NOMO-1 treated with DMSO at 0.1 percent for 48 hours (cell line): Measurements from ENCODE around the gene EXPH5.
A peak's percentile ranks its signal among the peaks of the same experiment; 100 is the strongest.
"Not testable (repeated sequence)": the region's sequence is repeated elsewhere in the genome, so short reads cannot be mapped to it uniquely, and the experiment has no call there.

ENCODE experiments used
- DNase-seq: peaks from one replicate; lab custom pipeline; 2025; ENCODE audit not compliant: unreplicated experiment; lab: John Stamatoyannopoulos, UW

Gene EXPH5, protein sequence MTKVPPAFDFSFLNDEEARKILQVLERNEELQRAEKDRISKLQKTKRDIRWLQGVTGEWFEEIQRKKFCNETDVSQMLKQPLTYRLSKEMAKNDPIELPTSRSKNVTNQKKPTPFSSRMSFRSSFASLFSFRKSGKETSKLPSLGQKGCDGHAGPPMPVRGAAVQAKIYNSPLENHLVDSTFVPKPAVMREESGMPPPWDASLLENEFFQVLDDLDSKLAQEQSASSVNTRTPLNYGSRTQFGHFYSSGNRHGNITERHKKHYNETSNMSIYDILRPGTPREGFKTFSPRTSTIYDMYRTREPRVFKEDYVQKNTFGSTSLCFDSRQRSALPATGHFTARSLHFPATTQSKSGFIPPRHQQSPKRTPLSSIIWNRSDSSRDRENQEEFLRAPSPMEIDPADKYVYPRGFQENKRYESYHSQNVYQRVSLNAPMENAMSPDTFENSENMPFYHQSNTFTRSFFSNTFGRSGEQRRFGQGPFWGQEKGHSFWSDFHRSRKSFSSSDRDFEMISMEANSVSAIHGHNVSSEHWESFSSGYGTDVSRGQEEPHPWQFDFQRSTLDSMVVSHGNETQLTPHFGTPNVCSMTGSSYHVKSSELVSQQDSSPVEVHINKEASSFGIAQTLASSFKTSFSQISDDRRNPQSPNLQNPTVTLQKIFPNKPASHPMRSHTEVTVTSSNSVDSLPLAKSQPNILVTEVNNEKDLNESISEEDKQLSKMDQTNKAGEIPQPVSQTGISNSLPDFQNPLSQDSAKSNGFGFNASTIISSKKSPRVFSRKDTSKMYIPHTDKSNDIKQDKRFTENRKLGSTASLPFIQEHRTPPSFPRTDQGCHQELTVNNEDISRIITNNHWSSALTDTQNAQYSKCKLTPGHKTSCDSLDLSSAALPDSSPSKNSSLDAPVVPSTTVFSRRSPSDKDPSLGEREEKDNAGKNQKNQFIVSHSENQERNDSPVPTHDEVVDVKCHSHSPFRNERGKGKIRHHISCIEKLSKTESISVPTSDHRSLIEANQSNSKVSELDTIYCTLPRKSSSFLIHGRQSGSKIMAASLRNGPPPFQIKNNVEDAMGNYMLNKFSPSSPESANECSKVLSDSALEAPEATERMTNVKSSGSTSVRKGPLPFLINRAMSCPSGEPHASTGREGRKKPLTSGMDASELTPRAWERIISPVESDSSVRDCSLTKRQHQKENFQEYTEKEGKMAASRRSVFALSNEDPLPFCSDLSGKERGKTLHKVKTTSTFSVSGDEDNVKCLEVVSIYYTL (N-terminal part only)

GRCh38 chr11:108593214-108593922 lies at the start of gene EXPH5:
Gene EXPH5, minus strand, starts transcription at chr11:108593768. Its CDS starts 232 bp downstream, at chr11:108593536.
- peak; percentile 92 for DNase-seq

DNA sequence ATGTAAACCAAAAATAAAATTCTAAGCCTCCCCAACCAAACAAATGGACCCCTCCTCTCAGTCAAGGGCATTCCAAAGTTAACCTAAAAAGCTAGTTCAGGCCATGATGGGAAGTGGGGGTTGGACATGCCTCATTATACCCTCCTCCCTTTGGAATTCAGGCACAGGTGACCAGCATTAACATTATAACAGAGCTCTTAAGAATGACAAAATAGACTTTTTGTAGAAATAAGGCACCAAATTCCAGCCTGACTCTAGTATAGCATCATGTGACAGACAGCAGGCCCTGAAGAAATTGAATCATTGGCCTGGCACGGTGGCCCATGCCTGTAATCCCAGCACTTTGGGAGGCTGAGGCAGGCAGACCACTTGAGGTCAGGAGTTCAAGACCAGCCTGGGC lies 48.2 kb upstream of the EXPH5 start:
- DNase-seq = not testable (repeated sequence)

DNA sequence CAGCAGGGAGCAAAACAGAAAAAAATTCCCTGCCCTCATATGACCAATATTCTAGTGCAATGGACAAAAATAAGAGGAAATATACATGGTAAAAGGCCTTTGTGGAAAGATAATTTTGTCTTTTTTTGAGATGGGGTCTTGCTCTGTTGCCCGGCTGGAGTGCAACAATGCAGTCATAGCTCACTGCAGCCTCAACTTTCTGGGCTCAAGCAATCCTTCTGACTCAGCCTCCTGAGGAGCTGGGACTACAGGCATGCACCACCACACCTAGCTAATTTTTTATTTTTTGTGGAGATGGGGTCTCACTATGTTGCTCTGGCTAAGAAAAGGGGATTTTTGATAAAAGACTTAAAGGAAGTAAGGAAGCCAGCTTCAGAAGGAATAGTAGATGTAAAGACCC lies 45.6 kb upstream of the EXPH5 start:
- DNase-seq = no peak

DNA sequence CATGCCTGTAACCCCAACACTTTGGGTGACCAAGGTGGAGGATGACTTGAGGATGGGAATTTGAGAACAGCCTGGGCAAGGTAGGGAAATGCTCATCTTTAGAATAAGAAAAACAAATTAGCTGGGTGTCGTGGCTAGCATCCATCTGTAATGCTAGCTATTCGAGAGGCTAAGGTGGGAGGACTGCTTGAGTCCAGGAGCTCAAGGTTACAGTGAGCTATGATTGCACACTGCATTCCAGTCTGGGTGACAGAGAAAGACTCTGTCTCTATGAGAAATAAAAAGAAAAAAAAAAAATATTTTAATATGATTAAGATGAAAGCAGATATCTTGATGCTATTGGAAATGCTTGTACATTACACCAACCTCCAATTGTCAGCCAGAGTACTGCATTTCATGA lies 42.7 kb upstream of the EXPH5 start:
- DNase-seq = no peak

- no peak for DNase-seq
These were observed 41.5 kb upstream of the EXPH5 start for GRCh38 chr11:108635106-108635505.

DNA sequence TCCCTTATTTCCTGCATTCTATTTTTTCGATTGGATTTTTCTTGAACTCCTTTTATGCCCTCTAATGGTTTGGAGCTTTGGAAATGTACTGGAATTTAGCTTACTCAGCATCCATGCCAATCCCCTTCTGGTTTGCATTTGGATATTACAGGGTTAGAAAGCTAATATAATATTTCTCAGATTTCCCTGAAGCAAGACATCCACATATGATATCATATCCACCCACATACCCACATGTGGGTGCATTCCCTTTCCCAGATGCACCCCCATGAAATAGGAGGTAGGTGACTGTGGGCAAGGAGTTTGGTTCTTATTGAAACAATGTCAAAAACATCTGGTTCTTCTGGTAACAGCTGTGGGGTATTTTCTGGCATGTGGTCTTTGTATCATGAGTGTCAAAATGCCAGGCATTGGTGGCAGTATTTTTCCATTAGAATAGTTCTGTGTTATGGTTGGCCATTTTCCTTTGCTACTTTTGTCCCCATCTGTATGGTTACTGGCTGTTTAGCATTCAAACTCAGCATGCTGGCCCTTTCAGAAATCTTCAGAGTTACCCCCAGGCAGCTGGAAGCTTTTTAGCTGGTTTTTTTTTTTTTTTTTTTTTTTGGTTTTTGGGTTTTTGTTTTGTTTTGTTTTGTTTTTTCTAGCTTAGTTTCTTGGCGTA lies 38.6 kb upstream of the EXPH5 start:
- DNase-seq = no peak

DNA sequence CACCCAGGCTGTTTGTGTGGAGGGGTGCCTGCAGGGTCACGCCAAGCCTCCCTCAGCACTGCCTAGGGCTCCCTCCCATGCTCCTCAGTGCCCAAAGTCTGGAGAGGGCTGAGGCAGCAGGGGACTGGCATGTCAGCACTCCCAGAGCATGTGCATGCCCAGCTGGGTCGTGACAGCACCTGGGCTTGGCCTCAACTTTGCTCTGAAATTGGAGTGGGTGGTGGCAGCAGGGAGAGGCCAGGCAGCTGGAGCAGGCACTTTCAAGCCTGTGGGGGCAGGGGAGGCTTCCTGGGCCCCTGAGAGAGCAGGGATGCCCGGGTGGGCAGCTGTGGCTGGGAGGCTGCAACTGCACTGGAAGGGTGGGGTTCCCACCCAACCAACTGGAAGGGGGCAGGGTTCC lies 35.7 kb upstream of the EXPH5 start:
- DNase-seq = no peak

DNA sequence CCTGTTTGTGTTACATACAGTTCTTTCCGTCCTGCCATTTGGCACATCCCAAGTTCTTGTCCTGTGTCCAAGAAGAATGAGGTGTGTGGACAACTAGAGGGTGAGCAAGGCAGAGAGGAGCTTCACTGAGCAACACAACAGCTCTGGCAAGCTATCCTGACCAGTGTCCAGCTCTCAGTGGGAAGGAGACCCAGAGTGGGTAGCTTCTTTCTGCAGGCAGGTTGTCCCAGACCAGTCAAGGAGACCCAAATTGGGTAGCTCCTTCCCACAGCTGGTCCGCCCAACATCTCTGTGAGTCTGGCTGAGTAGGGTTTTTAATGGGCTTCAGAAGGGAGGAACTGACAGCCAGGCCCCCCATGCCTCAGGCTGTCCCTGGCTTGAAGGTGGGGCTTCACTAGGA lies 35.2 kb upstream of the EXPH5 start:
- DNase-seq = no peak

GRCh38 chr11:108628326-108628725 lies 34.8 kb upstream of the EXPH5 start:
- DNase-seq = no peak

DNA sequence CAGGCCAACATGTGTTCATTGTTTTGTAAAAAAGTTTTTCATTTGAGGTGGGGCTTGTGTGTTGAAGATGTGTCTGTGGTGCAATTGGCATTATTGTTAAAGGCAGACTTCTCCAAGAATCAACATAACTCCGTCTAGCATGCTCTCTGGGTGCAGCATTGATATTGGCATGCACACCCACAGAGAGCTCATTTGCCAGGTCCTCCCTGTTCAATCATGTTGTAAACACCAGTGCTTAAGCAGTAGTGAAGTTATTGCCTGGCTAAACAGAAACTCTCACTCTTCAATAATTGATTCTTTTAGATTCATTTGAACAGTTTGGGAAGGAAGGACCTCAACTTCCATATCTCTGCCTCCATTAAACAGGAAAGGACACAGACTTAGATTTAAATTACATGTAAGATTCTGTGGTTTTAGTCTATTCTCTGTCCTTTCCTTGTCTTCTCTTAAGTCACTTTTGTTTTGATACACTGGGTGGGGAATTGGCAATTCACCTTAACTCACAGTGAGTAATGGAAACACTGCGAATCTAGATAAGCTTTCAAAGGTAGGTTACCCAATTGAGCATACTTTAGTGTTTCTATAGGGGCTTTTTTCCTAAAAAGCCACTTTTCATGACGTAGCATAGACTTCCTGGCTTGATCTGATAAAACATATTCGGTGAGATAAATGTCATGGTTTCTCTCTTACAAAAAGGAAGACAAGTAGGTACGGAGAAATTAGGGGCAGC lies 30.8 kb upstream of the EXPH5 start:
- no peak for DNase-seq

GRCh38 chr11:108622341-108622740 lies 28.8 kb upstream of the EXPH5 start:
- DNase-seq = no peak

- no peak for DNase-seq
These were observed 27.6 kb upstream of the EXPH5 start for GRCh38 chr11:108620958-108621772.

- no peak for DNase-seq
These were observed 25.0 kb upstream of the EXPH5 start for GRCh38 chr11:108618529-108618928.

GRCh38 chr11:108617055-108617454 lies 23.5 kb upstream of the EXPH5 start:
- no peak for DNase-seq

- no peak for DNase-seq
These were observed 23.0 kb upstream of the EXPH5 start for GRCh38 chr11:108616549-108616948.

- no peak for DNase-seq
These were observed 20.5 kb upstream of the EXPH5 start for GRCh38 chr11:108614086-108614485.

DNA sequence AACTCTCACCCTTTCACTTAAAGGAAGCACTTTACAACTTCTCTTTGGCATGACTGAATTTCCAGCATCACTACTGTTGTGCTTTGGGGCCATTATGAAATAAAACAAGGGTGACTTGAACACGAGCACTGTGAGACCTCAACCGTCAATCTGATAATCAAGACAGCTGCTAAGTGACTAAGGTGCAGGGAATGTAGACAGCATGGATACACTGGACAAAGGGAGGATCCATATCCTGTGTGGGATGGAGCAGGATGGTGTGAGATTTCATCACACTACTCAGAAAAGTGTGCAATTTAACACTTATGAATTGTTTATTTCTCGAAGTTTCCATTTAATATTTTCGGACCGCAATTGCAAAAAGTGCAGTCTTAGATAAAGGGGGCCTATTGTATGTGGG lies 16.1 kb upstream of the EXPH5 start:
- no peak for DNase-seq

DNA sequence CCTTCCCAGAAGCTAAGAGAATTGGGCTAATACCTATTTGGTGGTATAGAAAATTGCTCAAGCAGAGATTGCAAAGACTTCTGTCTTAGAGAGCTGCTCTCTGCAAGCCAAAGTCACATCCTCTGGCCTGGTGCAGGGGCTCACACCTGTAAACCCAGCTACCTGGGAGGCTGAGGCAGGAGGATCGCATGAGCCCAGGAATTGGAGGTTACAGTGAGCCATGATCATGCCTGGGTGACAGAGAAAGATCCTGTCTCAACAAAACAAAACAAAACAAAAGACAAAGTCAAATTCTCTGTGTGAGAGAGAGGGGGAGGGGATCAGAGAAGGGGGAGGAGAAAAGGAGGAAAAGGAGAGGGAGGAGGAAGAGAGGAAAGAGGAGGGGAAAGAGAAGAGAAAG lies 15.0 kb upstream of the EXPH5 start:
- no peak for DNase-seq
